ENCODE data around the gene FBXW7.

GRCh38 chr4:152328582-152328981, 207.3 kb downstream of the FBXW7 start:
- TF ChIP-seq POLR2AphosphoS5 (IDR thresholded peaks at IDR 0.05; ENCODE audit: low read depth, low read length) = no peak
- no peak for TF ChIP-seq REST (IDR thresholded peaks at IDR 0.05; ENCODE audit: insufficient read depth in 1 of 2, low read depth in 2 of 2, low read length in 2 of 2)
- no peak for TF ChIP-seq SIN3A (IDR thresholded peaks at IDR 0.05; ENCODE audit: borderline replicate concordance, insufficient read depth, low read length)
- no peak for TF ChIP-seq TAF1 (IDR thresholded peaks at IDR 0.05; ENCODE audit: borderline replicate concordance, insufficient read depth, low read length)

All from PFSK-1 (cell line).